Liver (tissue), 9 donors: ENCODE results near the gene VDR. TPM values are rescaled to one million over a fixed set of nuclear protein-coding genes. Genes with fewer than 3 reads are reported as not detected.

Source experiments
- DNase-seq: peaks from one replicate; pipeline ENCODE4 v3.0.0-alpha.2; 2017; ENCODE audit warnings: low spot score
- H3K27ac ChIP-seq, 2 donors: one replicate each; pipeline ENCODE4 v1.7.0; 2013; ENCODE audit warnings: inconsistent platforms in 2 of 2, low read length in 2 of 2, control low read depth in 1 of 2, low read depth in 1 of 2, mild to moderate bottlenecking in 1 of 2
- H3K27me3 ChIP-seq, 4 donors: one replicate each; pipeline versions ENCODE4 v1.6.1 to v1.7.0; 2013; ENCODE audit warnings: low read length in 3 of 4, inconsistent platforms in 1 of 4, mild to moderate bottlenecking in 1 of 4, moderate library complexity in 1 of 4; ENCODE audit not compliant: control insufficient read depth in 4 of 4, insufficient read depth in 4 of 4
- H3K36me3 ChIP-seq, 4 donors: one replicate each; pipeline versions ENCODE4 v1.6.1 to v1.7.0; 2013; ENCODE audit warnings: low read length in 3 of 4, mild to moderate bottlenecking in 3 of 4, low read depth in 1 of 4, moderate library complexity in 1 of 4; ENCODE audit not compliant: control insufficient read depth in 4 of 4, insufficient read depth in 3 of 4
- H3K4me1 ChIP-seq, 4 donors: one replicate each; pipeline versions ENCODE4 v1.6.1 to v1.7.0; 2013; ENCODE audit warnings: low read length in 3 of 4, mild to moderate bottlenecking in 3 of 4, moderate library complexity in 1 of 4; ENCODE audit not compliant: control insufficient read depth in 4 of 4, insufficient read depth in 4 of 4
- H3K4me3 ChIP-seq, 3 donors: one replicate each; pipeline versions ENCODE4 v1.6.1 to v1.7.0; 2013; ENCODE audit warnings: low read length in 3 of 3, control low read depth in 1 of 3, low read depth in 1 of 3, mild to moderate bottlenecking in 1 of 3
- H3K9ac ChIP-seq, 2 donors: one replicate each; pipeline ENCODE4 v1.7.0; 2013; ENCODE audit warnings: low read length in 2 of 2, mild to moderate bottlenecking in 2 of 2, moderate library complexity in 2 of 2, control low read depth in 1 of 2, low read depth in 1 of 2
- H3K9me3 ChIP-seq, 4 donors: one replicate each; pipeline versions ENCODE4 v1.6.1 to v1.7.0; 2013; ENCODE audit warnings: low read length in 3 of 4; ENCODE audit not compliant: control insufficient read depth in 4 of 4
- CTCF ChIP-seq: fragments of 150-350 bp; IDR thresholded peaks from 2 replicates; pipeline ENCODE4 v1.5.1; 2017; ENCODE audit warnings: improper control_type of control experiment, low read depth, low read length; ENCODE audit not compliant: missing input control
- EGR1 ChIP-seq, 2 donors: IDR thresholded peaks; 2 replicates each; pipeline ENCODE4 v1.6.1; 2016 to 2018; ENCODE audit warnings: antibody characterized with exemption in 2 of 2, low read depth in 2 of 2
- FOXA1 ChIP-seq: IDR thresholded peaks from 2 replicates; pipeline ENCODE4 v1.6.1; 2016; ENCODE audit warnings: antibody characterized with exemption
- FOXA2 ChIP-seq: IDR thresholded peaks from 2 replicates; pipeline ENCODE4 v1.6.1; 2016; ENCODE audit warnings: antibody characterized with exemption
- GABPA ChIP-seq, 2 donors: IDR thresholded peaks in 1 of 2; conservative IDR thresholded peaks in 1 of 2; 2 replicates each; pipeline ENCODE4 v1.6.1; 2016; ENCODE audit warnings: antibody characterized with exemption in 2 of 2, mild to moderate bottlenecking in 1 of 2, moderate library complexity in 1 of 2
- HNF4A ChIP-seq, 2 donors: conservative IDR thresholded peaks; 2 replicates each; pipeline ENCODE4 v1.6.1; 2016; ENCODE audit warnings: antibody characterized with exemption in 2 of 2, mild to moderate bottlenecking in 2 of 2
- HNF4G ChIP-seq: IDR thresholded peaks from 2 replicates; pipeline ENCODE4 v1.6.1; 2016; ENCODE audit warnings: antibody characterized with exemption
- JUND ChIP-seq, 2 donors: IDR thresholded peaks; 2 replicates each; pipeline ENCODE4 v1.6.1; 2016; ENCODE audit warnings: antibody characterized with exemption in 2 of 2
- MAX ChIP-seq: IDR thresholded peaks from 2 replicates; pipeline ENCODE4 v1.6.1; 2016; ENCODE audit warnings: antibody characterized with exemption
- NR2F2 ChIP-seq: IDR thresholded peaks from 2 replicates; pipeline ENCODE4 v1.6.1; 2016; ENCODE audit warnings: antibody characterized with exemption
- RAD21 ChIP-seq, 2 donors: IDR thresholded peaks; 2 replicates each; pipeline ENCODE4 v1.6.1; 2016; ENCODE audit warnings: antibody characterized with exemption in 2 of 2, mild to moderate bottlenecking in 2 of 2
- REST ChIP-seq: IDR thresholded peaks from 2 replicates; pipeline ENCODE4 v1.6.1; 2016; ENCODE audit warnings: antibody characterized with exemption, mild to moderate bottlenecking
- RXRA ChIP-seq, 2 donors: IDR thresholded peaks; 2 replicates each; pipeline ENCODE4 v1.6.1; 2017 to 2018; ENCODE audit warnings: antibody characterized with exemption in 2 of 2, mild to moderate bottlenecking in 1 of 2
- SP1 ChIP-seq: IDR thresholded peaks from 2 replicates; pipeline ENCODE4 v1.6.1; 2018; ENCODE audit warnings: antibody characterized with exemption, mild to moderate bottlenecking
- TAF1 ChIP-seq: conservative IDR thresholded peaks from 2 replicates; pipeline ENCODE4 v1.6.1; 2016; ENCODE audit warnings: antibody characterized with exemption, mild to moderate bottlenecking
- YY1 ChIP-seq: IDR thresholded peaks from 2 replicates; pipeline ENCODE4 v1.6.1; 2016; ENCODE audit warnings: antibody characterized with exemption, mild to moderate bottlenecking
- ZBTB33 ChIP-seq: IDR thresholded peaks from 2 replicates; pipeline ENCODE4 v1.6.1; 2016; ENCODE audit warnings: antibody characterized with exemption
- WGBS: extraction: QIAGEN DNeasy Blood & Tissue Kit; methylation state at CpG from one replicate; pipeline ENCODE4 v1.1.7; 2013; 5-methylcytosine and 5-hydroxymethylcytosine counted together
- polyA plus RNA-seq, 2 donors: library from polyadenylated mRNA; stranded (reverse) in 1 of 2; unstranded in 1 of 2; fragments of 200-250 nt in 1 of 2; fragments of >200 nt in 1 of 2; fragmentation: Nextera tagmentation in 1 of 2; extraction: Ambion mirVana in 1 of 2; gene quantifications; one replicate each; pipeline versions ENCODE4 v1.2.1 to v1.2.3, GENCODE V29; 2013 to 2015
- total RNA-seq, 2 donors: library from RNA; depleted of rRNA; stranded (reverse); fragments of >200 nt; gene quantifications; one replicate each; pipeline ENCODE4 v1.2.3, GENCODE V29; 2014
- TF ChIP-seq, protein P1 (sequence below): IDR thresholded peaks from 2 replicates; pipeline ENCODE4 v1.6.1; 2016; ENCODE audit warnings: antibody characterized with exemption
- donor health status: healthy.
- donor health status: healthy.
- donor health status: healthy.
- donor health status: healthy.
- donor health status: healthy.

The VDR gene
- total and polyA plus RNA-seq, 4 donors = 0.25 to 0.47 (median 0.35) TPM

DNA sequence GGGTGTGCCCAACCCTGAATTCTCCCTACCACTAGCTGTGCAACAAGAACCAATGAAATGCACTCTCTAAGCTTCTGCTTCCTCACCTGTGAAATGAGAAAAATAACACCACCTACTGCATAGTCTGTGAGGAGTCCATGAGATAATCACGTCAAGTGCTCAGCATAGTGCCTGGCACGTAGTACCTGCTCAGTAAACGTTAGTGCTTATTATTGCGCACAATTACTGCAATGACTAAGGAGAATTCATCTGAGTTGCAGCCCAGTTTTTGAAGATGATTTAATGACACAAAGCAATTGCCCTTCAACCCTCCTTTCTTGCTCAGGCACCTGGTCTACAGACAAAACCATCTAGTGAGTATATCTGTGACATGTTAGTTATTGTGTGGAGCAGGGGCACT lies 8.8 kb downstream of the VDR start:
- H3K4me1 ChIP-seq = peaks cover 0 to 8% (median under 1%) of the 10 kb centered on the region in 4 donors
- H3K9ac ChIP-seq = no peak overlapping the region

More for the DNA sequence above, 8.8 kb downstream of the VDR start:
- WGBS = 88% methylated on average over 4 of the region's 4 CpGs
- no peaks in the 10 kb centered on the region for H3K27me3 ChIP-seq
- TF ChIP-seq YY1 (no peak), CTCF (no peak), RXRA (IDR thresholded peaks at IDR 0.05) (no peak), HNF4A (conservative IDR thresholded peaks at IDR 0.05) (no peak), GABPA (IDR thresholded peaks at IDR 0.05 in 1 of 2, conservative IDR thresholded peaks at IDR 0.05 in 1 of 2) (no peak), REST (no peak), ZBTB33 (no peak), EGR1 (IDR thresholded peaks at IDR 0.05; ENCODE audit: low read depth in 2 of 2) (no peak), SP1 (no peak), FOXA2 (no peak), TAF1 (no peak), MAX (no peak), NR2F2 (no peak), JUND (IDR thresholded peaks at IDR 0.05) (no peak), HNF4G (no peak), FOXA1 (no peak), RAD21 (IDR thresholded peaks at IDR 0.05) (no peak)
- TF ChIP-seq, protein P1, sequence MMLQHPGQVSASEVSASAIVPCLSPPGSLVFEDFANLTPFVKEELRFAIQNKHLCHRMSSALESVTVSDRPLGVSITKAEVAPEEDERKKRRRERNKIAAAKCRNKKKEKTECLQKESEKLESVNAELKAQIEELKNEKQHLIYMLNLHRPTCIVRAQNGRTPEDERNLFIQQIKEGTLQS = no peak
- H3K9me3 ChIP-seq = no peaks in the 10 kb centered on the region
- H3K27ac ChIP-seq = no peak overlapping the region
- DNase-seq = no peak
- no peaks in the 10 kb centered on the region for H3K36me3 ChIP-seq
- no peak overlapping the region for H3K4me3 ChIP-seq
